WTC11 (cell line): ENCODE data around the gene GOLGA7B. TPM values are rescaled to one million over a fixed set of nuclear protein-coding genes. Genes with fewer than 3 reads are reported as not detected.

Source experiments
- ATAC-seq: fragments of 200-7000 bp; cut with Tn5 transposase; 2 replicates; pipeline ENCODE4 v1.10.0; 2021; ENCODE audit warnings: mild to moderate bottlenecking, moderate library complexity
- CTCF ChIA-PET: fragments of 300-600 bp; sonication (Branson Sonifier 250); formaldehyde crosslinking; loops from one replicate; lab custom pipeline; 2021; ENCODE audit warnings: antibody characterized with exemption; lab: Charles Lee
- POLR2A ChIA-PET: fragments of 350-600 bp; sonication (Branson Sonifier 250); formaldehyde crosslinking; loops from one replicate; lab custom pipeline; 2021; ENCODE audit warnings: antibody characterized with exemption; lab: Charles Lee
- DNase-seq: peaks from one replicate; pipeline ENCODE4 v3.0.0; 2021; ENCODE audit warnings: low spot score
- H3K27ac Mint-ChIP-seq: 2 replicates; pipeline ENCODE4 v1.8.0; 2021; ENCODE audit warnings: mixed read lengths
- H3K27me3 Mint-ChIP-seq: 2 replicates; pipeline ENCODE4 v1.8.0; 2021; ENCODE audit warnings: low read depth, mild to moderate bottlenecking, moderate library complexity, mixed read lengths
- H3K36me3 Mint-ChIP-seq: 2 replicates; pipeline ENCODE4 v1.8.0; 2021; ENCODE audit warnings: mixed read lengths
- H3K4me1 Mint-ChIP-seq: 2 replicates; pipeline ENCODE4 v1.8.0; 2022; ENCODE audit warnings: mixed read lengths
- H3K4me3 Mint-ChIP-seq: 2 replicates; pipeline ENCODE4 v1.8.0; 2021; ENCODE audit warnings: mild to moderate bottlenecking, moderate library complexity, mixed read lengths
- H3K9me3 Mint-ChIP-seq: 2 replicates; pipeline ENCODE4 v1.8.0; 2021; ENCODE audit warnings: mixed read lengths
- AFF4 ChIP-seq: sonication (generic); formaldehyde crosslinking; IDR thresholded peaks from 2 replicates; pipeline ENCODE4 v1.8.1; 2023; ENCODE audit warnings: mild to moderate bottlenecking, missing genetic modification reagents, borderline replicate concordance
- CTCF ChIP-seq: fragments of 200-600 bp; IDR thresholded peaks from 2 replicates; pipeline ENCODE4 v1.8.0; 2022; ENCODE audit warnings: antibody characterized with exemption
- E2F1 ChIP-seq: sonication (generic); formaldehyde crosslinking; IDR thresholded peaks from 2 replicates; pipeline ENCODE4 v1.8.0; 2022; ENCODE audit warnings: mild to moderate bottlenecking, missing genetic modification reagents
- ESRRA ChIP-seq: sonication (generic); formaldehyde crosslinking; IDR thresholded peaks from 2 replicates; pipeline ENCODE4 v1.8.1; 2022; ENCODE audit warnings: mild to moderate bottlenecking, missing genetic modification reagents, borderline replicate concordance
- FOXJ3 ChIP-seq: sonication (generic); formaldehyde crosslinking; IDR thresholded peaks from 2 replicates; pipeline ENCODE4 v1.9.0; 2021; ENCODE audit warnings: missing genetic modification reagents, mild to moderate bottlenecking, borderline replicate concordance
- FOXP4 ChIP-seq: sonication (generic); formaldehyde crosslinking; IDR thresholded peaks from 2 replicates; pipeline ENCODE4 v1.8.0; 2022; ENCODE audit warnings: mild to moderate bottlenecking, missing genetic modification reagents
- GABPB1 ChIP-seq: sonication (generic); formaldehyde crosslinking; IDR thresholded peaks from 2 replicates; pipeline ENCODE4 v1.8.1; 2023; ENCODE audit warnings: mild to moderate bottlenecking, missing genetic modification reagents
- GRHL2 ChIP-seq: fragments of 250-450 bp; sonication (Bioruptor Pico); IDR thresholded peaks from 2 replicates; pipeline ENCODE4 v1.8.0; 2022; ENCODE audit warnings: mild to moderate bottlenecking, moderate library complexity; ENCODE audit not compliant: insufficient replicate concordance, severe bottlenecking
- GTF2I ChIP-seq: fragments of 250-450 bp; sonication (Bioruptor Pico); conservative IDR thresholded peaks from 2 replicates; pipeline ENCODE4 v1.4.0; 2021; ENCODE audit warnings: mild to moderate bottlenecking
- MYBL2 ChIP-seq: sonication (generic); formaldehyde crosslinking; IDR thresholded peaks from 2 replicates; pipeline ENCODE4 v1.8.1; 2023; ENCODE audit warnings: mild to moderate bottlenecking, moderate library complexity, missing genetic modification reagents
- NFATC4 ChIP-seq: fragments of 250-450 bp; sonication (Bioruptor Pico); IDR thresholded peaks from 2 replicates; pipeline ENCODE4 v1.9.0; 2021; ENCODE audit warnings: mild to moderate bottlenecking
- TP53 ChIP-seq: sonication (generic); formaldehyde crosslinking; IDR thresholded peaks from 2 replicates; pipeline ENCODE4 v1.8.1; 2023; ENCODE audit warnings: mild to moderate bottlenecking, missing genetic modification reagents
- ZNF281 ChIP-seq: sonication (generic); formaldehyde crosslinking; IDR thresholded peaks from 2 replicates; pipeline ENCODE4 v1.8.0; 2023; ENCODE audit warnings: mild to moderate bottlenecking, missing genetic modification reagents
- ZNF532 ChIP-seq: fragments of 250-450 bp; sonication (Bioruptor Pico); IDR thresholded peaks from 2 replicates; pipeline ENCODE4 v1.9.0; 2021; ENCODE audit warnings: mild to moderate bottlenecking, borderline replicate concordance
- total RNA-seq: library from RNA; stranded (reverse); gene quantifications from 3 replicates; pipeline ENCODE4 v1.2.3, GENCODE V29; 2021

GOLGA7B gene
- total RNA-seq, 1 experiment from 2014 or later, result 0.24 TPM

- H3K9me3 Mint-ChIP-seq, result peaks cover 16% of the 10 kb centered on the region
- DNase-seq, result no peak
- peaks cover 14% of the 10 kb centered on the region for H3K27me3 Mint-ChIP-seq
- TF ChIP-seq ZNF281 (CRISPR knock-in tag) (no peak), FOXJ3 (CRISPR knock-in tag) (no peak), ZNF532 (CRISPR knock-in tag) (no peak), E2F1 (CRISPR knock-in tag) (no peak), NFATC4 (CRISPR knock-in tag) (no peak)
- H3K36me3 Mint-ChIP-seq, result no peaks in the 10 kb centered on the region; the same call in none of the 2 replicates
- no peak for ATAC-seq
- CTCF ChIA-PET, result no interaction called here
- no peak overlapping the region for H3K27ac Mint-ChIP-seq
- POLR2A ChIA-PET, result no interaction called here
- no peak overlapping the region for H3K4me3 Mint-ChIP-seq
- peaks cover 5% of the 10 kb centered on the region; the same call in 1 of the 2 replicates for H3K4me1 Mint-ChIP-seq
These were observed 5.0 kb upstream of the GOLGA7B start for GRCh38 chr10:97844678-97845077.

GRCh38 chr10:97849103-97849686 is 448 bp upstream of the GOLGA7B start:
- TF ChIP-seq MYBL2 (no peak), CTCF (no peak), TP53 (CRISPR knock-in tag) (no peak)
- DNase-seq, result no peak
- POLR2A ChIA-PET, result no interaction called here
- Mint-ChIP-seq H3K9me3 (no peaks in the 10 kb centered on the region), H3K27ac (no peak overlapping the region), H3K27me3 (peaks cover 32% of the 10 kb centered on the region), H3K4me3 (peak overlapping the region; percentile 73), H3K4me1 (peaks cover 14% of the 10 kb centered on the region), H3K36me3 (no peaks in the 10 kb centered on the region)
- peak; percentile 19 for ATAC-seq
- CTCF ChIA-PET, result interaction anchor here (0.6 to 2.2 kb wide), 16 partner anchors 12 to 192 kb away, joined by 3 to 22 read pairs (median 6); no protein-coding TSS in a partner anchor

GRCh38 chr10:97850446-97850845 is 803 bp downstream of the GOLGA7B start:
- POLR2A ChIA-PET, result no interaction called here
- no peak for DNase-seq
- H3K4me1 Mint-ChIP-seq, result peaks cover 14% of the 10 kb centered on the region
- H3K9me3 Mint-ChIP-seq, result no peaks in the 10 kb centered on the region
- no peak overlapping the region for H3K27ac Mint-ChIP-seq
- CTCF ChIA-PET, result interaction anchor here (0.6 to 2.2 kb wide), 11 partner anchors 9 to 1509 kb away, joined by 3 to 22 read pairs (median 4); no protein-coding TSS in a partner anchor
- peak; percentile 7 for ATAC-seq
- peak overlapping the region; percentile 56 for H3K4me3 Mint-ChIP-seq
- H3K36me3 Mint-ChIP-seq, result no peaks in the 10 kb centered on the region
- no peak for TF ChIP-seq AFF4
- TF ChIP-seq GTF2I, result no peak
- no peak for TF ChIP-seq ESRRA (CRISPR knock-in tag)
- TF ChIP-seq GRHL2, result no peak
- no peak for TF ChIP-seq FOXP4 (CRISPR knock-in tag)
- no peak for TF ChIP-seq GABPB1 (CRISPR knock-in tag)
- TF ChIP-seq, all 79 proteins: peak for 0
- H3K27me3 Mint-ChIP-seq, result peaks cover 40% of the 10 kb centered on the region
